NCI-H2227 (cell line): ENCODE results near the gene MOXD1.

Experiments
- DNase-seq: peaks from one replicate; lab custom pipeline; 2025; ENCODE audit not compliant: unreplicated experiment; lab: John Stamatoyannopoulos, UW

The MOXD1 gene

GRCh38 chr6:132400555-132400882 lies 756 bp downstream of the MOXD1 start:
- no peak for DNase-seq

GRCh38 chr6:132399376-132400074 lies 1.8 kb downstream of the MOXD1 start:
- DNase-seq: no peak

GRCh38 chr6:132395015-132395597 lies 6.2 kb downstream of the MOXD1 start:
- no peak for DNase-seq

- DNase-seq: no peak
These were observed 8.5 kb downstream of the MOXD1 start for GRCh38 chr6:132392792-132393191.

GRCh38 chr6:132392270-132392646 lies 9.0 kb downstream of the MOXD1 start:
- no peak for DNase-seq

GRCh38 chr6:132391391-132392269 lies 9.6 kb downstream of the MOXD1 start:
- DNase-seq: no peak

- no peak for DNase-seq
These were observed 10.8 kb downstream of the MOXD1 start for GRCh38 chr6:132390451-132390850.

- DNase-seq: no peak
These were observed 11.3 kb downstream of the MOXD1 start for GRCh38 chr6:132390017-132390416.

- DNase-seq: no peak
These were observed 13.0 kb downstream of the MOXD1 start for GRCh38 chr6:132388291-132388690.

GRCh38 chr6:132382630-132383175 lies 18.6 kb downstream of the MOXD1 start:
- no peak for DNase-seq

GRCh38 chr6:132381381-132381780 lies 19.9 kb downstream of the MOXD1 start:
- DNase-seq: no peak

GRCh38 chr6:132380358-132381029 lies 20.8 kb downstream of the MOXD1 start:
- DNase-seq: no peak

- no peak for DNase-seq
These were observed 31.7 kb downstream of the MOXD1 start for GRCh38 chr6:132369526-132369925.

GRCh38 chr6:132368916-132369481 lies 32.3 kb downstream of the MOXD1 start:
- no peak for DNase-seq

GRCh38 chr6:132365281-132365907 lies 35.9 kb downstream of the MOXD1 start:
- DNase-seq: no peak

GRCh38 chr6:132364306-132365074 lies 36.8 kb downstream of the MOXD1 start:
- no peak for DNase-seq

- no peak for DNase-seq
These were observed 38.7 kb downstream of the MOXD1 start for GRCh38 chr6:132362442-132363185.

- no peak for DNase-seq
These were observed 40.2 kb downstream of the MOXD1 start for GRCh38 chr6:132361101-132361500.

GRCh38 chr6:132359886-132360285 lies 41.4 kb downstream of the MOXD1 start:
- DNase-seq: no peak
